Measurements from ENCODE around the gene RNU7-1. TPM values are rescaled to one million over a fixed set of nuclear protein-coding genes. Genes with fewer than 3 reads are reported as not detected.

RNU7-1 gene
- total RNA-seq, 1 donor from 2014 or later = not detected

- no peak for TF ChIP-seq CTCF (conservative IDR thresholded peaks at IDR 0.05; ENCODE audit: low read depth, low read length)
These were observed 24.1 kb downstream of the RNU7-1 start for GRCh38 chr12:6967651-6968100.

GRCh38 chr12:6968426-6968825, 24.8 kb downstream of the RNU7-1 start:
- H3K4me3 ChIP-seq (ENCODE audit: low read depth, low read length) = no peak overlapping the region
- no peak for TF ChIP-seq CTCF (conservative IDR thresholded peaks at IDR 0.05; ENCODE audit: low read depth, low read length)
- no peak for DNase-seq (ENCODE audit: low read depth)

More at GRCh38 chr12:6967651-6968100, 24.1 kb downstream of the RNU7-1 start:
- no peak overlapping the region for H3K4me3 ChIP-seq (ENCODE audit: low read depth, low read length)
- DNase-seq (ENCODE audit: low read depth) = no peak

- DNase-seq (ENCODE audit: low read depth) = no peak
- TF ChIP-seq CTCF (conservative IDR thresholded peaks at IDR 0.05; ENCODE audit: low read depth, low read length) = no peak
- peak overlapping the region; percentile 99 for H3K4me3 ChIP-seq (ENCODE audit: low read depth, low read length)
These were observed 26.5 kb downstream of the RNU7-1 start for GRCh38 chr12:6970096-6970527.

GRCh38 chr12:6974180-6974579, 30.6 kb downstream of the RNU7-1 start:
- H3K4me3 ChIP-seq (ENCODE audit: low read depth, low read length) = no peak overlapping the region
- DNase-seq (ENCODE audit: low read depth) = no peak
- TF ChIP-seq CTCF (conservative IDR thresholded peaks at IDR 0.05; ENCODE audit: low read depth, low read length) = no peak

GRCh38 chr12:6975297-6976032, 31.8 kb downstream of the RNU7-1 start:
- DNase-seq (ENCODE audit: low read depth) = no peak
- H3K4me3 ChIP-seq (ENCODE audit: low read depth, low read length) = no peak overlapping the region
- no peak for TF ChIP-seq CTCF (conservative IDR thresholded peaks at IDR 0.05; ENCODE audit: low read depth, low read length)

GRCh38 chr12:6977653-6978052, 34.0 kb downstream of the RNU7-1 start:
- H3K4me3 ChIP-seq (ENCODE audit: low read depth, low read length) = no peak overlapping the region
- DNase-seq (ENCODE audit: low read depth) = no peak
- TF ChIP-seq CTCF (conservative IDR thresholded peaks at IDR 0.05; ENCODE audit: low read depth, low read length) = no peak

- TF ChIP-seq CTCF (conservative IDR thresholded peaks at IDR 0.05; ENCODE audit: low read depth, low read length) = no peak
- no peak for DNase-seq (ENCODE audit: low read depth)
- H3K4me3 ChIP-seq (ENCODE audit: low read depth, low read length) = no peak overlapping the region
These were observed 34.6 kb downstream of the RNU7-1 start for GRCh38 chr12:6978188-6978587.

Measured in epithelial cell of proximal tubule (primary cell).